Measurements from ENCODE around the gene BEAN1. TPM values are rescaled to one million over a fixed set of nuclear protein-coding genes. Genes with fewer than 3 reads are reported as not detected.
A peak's percentile ranks its signal among the peaks of the same experiment; 100 is the strongest.

The BEAN1 gene
- total RNA-seq, 4 donors from 2014 or later, result 0.52 to 3.9 TPM; not detected in 2

- TF ChIP-seq CTCF (IDR thresholded peaks at IDR 0.05), result peak; percentile 89 to 93 (median 90)
- no peak for TF ChIP-seq POLR2A (IDR thresholded peaks at IDR 0.05)
- DNase-seq, result peak; percentile 66 to 70
- intact Hi-C loops (cut with DNase I; ENCODE audit: low total_unique reads), result loop anchor here (5.0 kb wide), 1 partner anchor 77 kb away; no protein-coding TSS in a partner anchor
- H3K4me3 ChIP-seq, result no peak overlapping the region
- H3K9me3 ChIP-seq, result no peaks in the 10 kb centered on the region
- no peak overlapping the region for H3K27ac ChIP-seq
- no peaks in the 10 kb centered on the region for H3K36me3 ChIP-seq
- peaks cover 0 to 9% of the 10 kb centered on the region in 2 donors for H3K4me1 ChIP-seq
- H3K27me3 ChIP-seq, result no peaks in the 10 kb centered on the region
Observed at GRCh38 chr16:66483689-66484452, 56.8 kb downstream of the BEAN1 start.

DNA sequence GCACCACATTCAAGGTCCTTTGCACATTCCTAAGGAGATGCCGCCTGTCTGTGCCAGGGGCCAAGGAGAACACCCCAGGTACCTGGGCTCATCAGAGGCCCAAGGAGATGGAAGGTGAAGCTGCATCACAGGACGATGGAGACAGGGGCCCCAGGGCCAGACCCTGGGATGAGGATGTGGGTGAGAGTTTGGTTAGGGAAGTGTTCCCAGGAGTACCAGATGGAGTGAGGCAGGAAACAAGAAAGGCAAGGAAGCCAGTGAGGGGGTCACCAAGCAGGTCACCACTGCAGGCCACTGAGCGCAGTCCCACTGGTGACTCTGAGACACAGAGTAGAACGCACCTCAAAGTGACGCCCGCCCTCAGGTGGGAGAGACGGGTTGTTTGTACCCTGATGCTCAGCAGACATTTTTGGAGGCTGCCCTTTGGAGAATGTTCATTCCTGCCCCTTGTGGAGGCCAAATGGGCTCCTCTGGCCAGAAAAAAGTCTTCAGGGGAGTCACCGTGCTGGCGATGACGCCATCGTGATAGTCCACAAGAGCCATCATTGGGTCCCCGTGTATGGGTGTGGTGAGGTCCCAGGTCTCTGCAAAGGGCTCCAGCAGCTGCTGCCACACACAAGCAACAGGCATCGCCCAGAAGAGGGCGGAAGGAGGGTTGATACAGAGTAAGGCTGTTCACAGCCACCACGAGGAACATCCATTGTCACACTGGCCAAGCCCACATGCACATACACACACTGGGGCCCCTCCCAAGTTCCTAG lies 57.5 kb downstream of the BEAN1 start:
- TF ChIP-seq CTCF (IDR thresholded peaks at IDR 0.05) (no peak), POLR2A (IDR thresholded peaks at IDR 0.05) (no peak)
- H3K4me3 ChIP-seq, result no peak overlapping the region
- peaks cover 0 to 9% of the 10 kb centered on the region in 2 donors for H3K4me1 ChIP-seq
- H3K27me3 ChIP-seq, result no peaks in the 10 kb centered on the region
- peak in 1 of 2 donors; percentile 13 for DNase-seq
- intact Hi-C loops (cut with DNase I; ENCODE audit: low total_unique reads), result loop anchor here (5.0 kb wide), 1 partner anchor 77 kb away; no protein-coding TSS in a partner anchor
- H3K36me3 ChIP-seq, result no peaks in the 10 kb centered on the region
- H3K9me3 ChIP-seq, result no peaks in the 10 kb centered on the region
- no peak overlapping the region for H3K27ac ChIP-seq

DNA sequence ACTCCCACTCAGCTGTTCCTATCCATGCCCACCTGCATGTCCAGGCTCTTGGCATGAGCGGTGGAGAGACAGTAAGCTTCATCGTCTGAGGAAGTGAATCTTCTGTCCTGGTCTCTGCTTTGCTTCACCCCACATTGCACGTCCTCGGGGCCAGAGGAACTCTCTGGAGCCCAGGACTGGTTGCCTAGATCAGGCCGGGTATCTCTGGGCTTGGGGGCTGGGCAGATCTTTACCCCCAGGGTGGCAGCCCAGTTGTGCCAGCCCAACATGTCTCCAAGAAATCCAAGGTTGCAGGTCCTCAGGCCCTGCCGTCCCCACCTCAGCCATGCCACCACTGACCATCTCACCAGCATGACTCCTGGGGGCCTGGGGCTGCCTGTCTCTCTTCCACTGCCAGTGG lies 58.3 kb downstream of the BEAN1 start:
- Histone ChIP-seq H3K9me3 (no peaks in the 10 kb centered on the region), H3K36me3 (no peaks in the 10 kb centered on the region), H3K4me1 (peaks cover 0 to 9% of the 10 kb centered on the region in 2 donors), H3K4me3 (no peak overlapping the region), H3K27me3 (no peaks in the 10 kb centered on the region), H3K27ac (no peak overlapping the region)
- peak in 1 of 2 donors; percentile 7 for DNase-seq
- intact Hi-C loops (cut with DNase I; ENCODE audit: low total_unique reads), result no loop called here
- TF ChIP-seq CTCF (IDR thresholded peaks at IDR 0.05) (no peak), POLR2A (IDR thresholded peaks at IDR 0.05) (no peak)

DNA sequence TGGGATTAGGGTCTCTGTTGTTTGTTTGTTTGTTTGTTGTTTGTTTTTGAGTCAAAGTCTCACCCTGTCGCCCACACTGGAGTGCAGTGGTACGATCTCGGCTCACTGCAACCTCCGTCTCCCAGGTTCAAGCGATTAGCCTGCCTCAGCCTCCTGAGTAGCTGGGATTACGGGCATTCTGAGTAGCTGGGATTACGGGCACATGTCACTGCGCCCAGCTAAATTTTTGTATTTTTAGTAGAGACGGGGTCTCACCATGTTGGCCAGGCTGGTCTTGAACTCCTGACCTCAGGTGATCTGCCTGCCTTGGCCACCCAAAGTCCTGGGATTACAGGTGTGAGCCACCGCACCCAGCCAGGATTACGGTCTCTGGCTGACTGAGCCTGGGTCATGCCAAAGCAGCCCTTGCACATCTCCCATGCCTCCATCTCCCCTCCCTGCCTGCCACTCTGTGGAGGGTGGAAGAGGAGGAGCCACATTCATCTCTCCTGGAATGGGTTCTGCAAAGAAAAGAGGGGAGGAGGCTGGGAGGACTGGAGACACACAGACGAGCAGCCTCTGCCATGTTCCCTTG lies 59.2 kb downstream of the BEAN1 start:
- H3K9me3 ChIP-seq, result no peaks in the 10 kb centered on the region
- intact Hi-C loops (cut with DNase I; ENCODE audit: low total_unique reads), result no loop called here
- DNase-seq, result peak in 1 of 2 donors; percentile 7

More for the DNA sequence above, 59.2 kb downstream of the BEAN1 start:
- Histone ChIP-seq H3K36me3 (no peaks in the 10 kb centered on the region), H3K27me3 (no peaks in the 10 kb centered on the region), H3K4me1 (peaks cover 0 to 9% of the 10 kb centered on the region in 2 donors), H3K4me3 (no peak overlapping the region), H3K27ac (peak overlapping the region; percentile 34 to 44)
- TF ChIP-seq POLR2A (IDR thresholded peaks at IDR 0.05) (no peak), CTCF (IDR thresholded peaks at IDR 0.05) (no peak)
